Measurements from ENCODE around the gene PRR15L.

The PRR15L gene

GRCh38 chr17:47961406-47961805 is 3.7 kb upstream of the PRR15L start:
- no peak overlapping the region for H3K4me3 ChIP-seq (ENCODE audit: low read length)
- DNase-seq (ENCODE audit: low read depth): no peak
- TF ChIP-seq CTCF (IDR thresholded peaks at IDR 0.05; ENCODE audit: insufficient read depth, low read depth, low read length, missing control alignments): no peak

- no peak for TF ChIP-seq CTCF (IDR thresholded peaks at IDR 0.05; ENCODE audit: insufficient read depth, low read depth, low read length, missing control alignments)
- H3K4me3 ChIP-seq (ENCODE audit: low read length): no peak overlapping the region
- DNase-seq (ENCODE audit: low read depth): no peak
Observed at GRCh38 chr17:47959825-47960655, 2.4 kb upstream of the PRR15L start.

- no peak for DNase-seq (ENCODE audit: low read depth)
- H3K4me3 ChIP-seq (ENCODE audit: low read length): peak overlapping the region; percentile 50
- TF ChIP-seq CTCF (IDR thresholded peaks at IDR 0.05; ENCODE audit: insufficient read depth, low read depth, low read length, missing control alignments): no peak
Observed at GRCh38 chr17:47956791-47957590, 692 bp downstream of the PRR15L start.

GRCh38 chr17:47955497-47956461 is 1.9 kb downstream of the PRR15L start:
- DNase-seq (ENCODE audit: low read depth): peak; percentile 29
- TF ChIP-seq CTCF (IDR thresholded peaks at IDR 0.05; ENCODE audit: insufficient read depth, low read depth, low read length, missing control alignments): no peak

GRCh38 chr17:47953909-47954308 is 3.8 kb downstream of the PRR15L start:
- TF ChIP-seq CTCF (IDR thresholded peaks at IDR 0.05; ENCODE audit: insufficient read depth, low read depth, low read length, missing control alignments): peak; percentile 19
- H3K4me3 ChIP-seq (ENCODE audit: low read length): no peak overlapping the region
- no peak for DNase-seq (ENCODE audit: low read depth)

More at GRCh38 chr17:47955497-47956461, 1.9 kb downstream of the PRR15L start:
- H3K4me3 ChIP-seq (ENCODE audit: low read length): peak overlapping the region; percentile 10

Data from epithelial cell of esophagus (primary cell).